G401 (cell line): ENCODE measurements around the gene AKT3. TPM values are rescaled to one million over a fixed set of nuclear protein-coding genes. Genes with fewer than 3 reads are reported as not detected.
"Not testable (repeated sequence)": the region's sequence is repeated elsewhere in the genome, so short reads cannot be mapped to it uniquely, and the experiment has no call there.

Experiments used
- DNase-seq: peaks from one replicate; pipeline ENCODE4 v3.0.0-alpha.2; 2015; ENCODE audit warnings: low spot score
- in situ Hi-C: cut with HindIII; loops from 2 replicates; pipeline ENCODE4 v1.10.0; 2016; ENCODE audit warnings: low sequenced_read_pairs, mixed read lengths
- total RNA-seq: library from RNA; depleted of rRNA; stranded (reverse); fragments of >200 nt; shearing (Covaris generic); gene quantifications from 2 replicates; pipeline ENCODE4 v1.2.3, GENCODE V29; 2014

AKT3 gene
- total RNA-seq, 1 experiment from 2014 or later: 9.5 TPM

GRCh38 chr1:243844186-243844585 lies 5.9 kb downstream of the AKT3 start:
- DNase-seq: no peak
- in situ Hi-C loops: no loop called here

GRCh38 chr1:243842978-243843511 lies 7.0 kb downstream of the AKT3 start:
- no peak for DNase-seq
- in situ Hi-C loops: no loop called here

GRCh38 chr1:243842161-243842560 lies 7.9 kb downstream of the AKT3 start:
- no peak for DNase-seq
- in situ Hi-C loops: no loop called here

- in situ Hi-C loops: no loop called here
- DNase-seq: no peak
Measured at GRCh38 chr1:243841507-243841906, 8.5 kb downstream of the AKT3 start.

- in situ Hi-C loops: no loop called here
- DNase-seq: no peak
Measured at GRCh38 chr1:243837907-243838535, 12.0 kb downstream of the AKT3 start.

GRCh38 chr1:243834130-243834529 lies 15.9 kb downstream of the AKT3 start:
- no peak for DNase-seq
- in situ Hi-C loops: no loop called here

GRCh38 chr1:243831463-243831862 lies 18.6 kb downstream of the AKT3 start:
- DNase-seq: no peak
- in situ Hi-C loops: no loop called here

- in situ Hi-C loops: no loop called here
- DNase-seq: no peak
Measured at GRCh38 chr1:243827206-243827605, 22.8 kb downstream of the AKT3 start.

GRCh38 chr1:243824907-243825306 lies 25.1 kb downstream of the AKT3 start:
- DNase-seq, in situ Hi-C loops: not testable (repeated sequence)

GRCh38 chr1:243821177-243821680 lies 28.8 kb downstream of the AKT3 start:
- no peak for DNase-seq
- in situ Hi-C loops: no loop called here

- DNase-seq: no peak
- in situ Hi-C loops: no loop called here
Measured at GRCh38 chr1:243819438-243819839, 30.6 kb downstream of the AKT3 start.

GRCh38 chr1:243818978-243819377 lies 31.1 kb downstream of the AKT3 start:
- no peak for DNase-seq
- in situ Hi-C loops: no loop called here

- DNase-seq: no peak
- in situ Hi-C loops: no loop called here
Measured at GRCh38 chr1:243814718-243815117, 35.3 kb downstream of the AKT3 start.

- DNase-seq, in situ Hi-C loops: not testable (repeated sequence)
Measured at GRCh38 chr1:243807346-243807745, 42.7 kb downstream of the AKT3 start.

- in situ Hi-C loops: no loop called here
- no peak for DNase-seq
Measured at GRCh38 chr1:243806310-243806709, 43.7 kb downstream of the AKT3 start.

- no peak for DNase-seq
- in situ Hi-C loops: no loop called here
Measured at GRCh38 chr1:243802736-243803135, 47.3 kb downstream of the AKT3 start.

- no peak for DNase-seq
- in situ Hi-C loops: no loop called here
Measured at GRCh38 chr1:243801378-243801777, 48.7 kb downstream of the AKT3 start.

GRCh38 chr1:243799908-243800307 lies 50.1 kb downstream of the AKT3 start:
- no peak for DNase-seq
- in situ Hi-C loops: no loop called here

- in situ Hi-C loops: no loop called here
- no peak for DNase-seq
Measured at GRCh38 chr1:243798726-243799125, 51.3 kb downstream of the AKT3 start.

GRCh38 chr1:243796016-243796415 lies 54.0 kb downstream of the AKT3 start:
- in situ Hi-C loops: no loop called here
- DNase-seq: peak; percentile 89

GRCh38 chr1:243793298-243793697 lies 56.7 kb downstream of the AKT3 start:
- DNase-seq: no peak
- in situ Hi-C loops: no loop called here
